HG02759 (cell line): ENCODE data around the gene RBMS3.

Experiments
- ATAC-seq: cut with Tn5 transposase; IDR thresholded peaks from one replicate; pipeline ENCODE4 v1.9.1; 2021; ENCODE audit warnings: mild to moderate bottlenecking, moderate library complexity; ENCODE audit not compliant: unreplicated experiment

Gene RBMS3

DNA sequence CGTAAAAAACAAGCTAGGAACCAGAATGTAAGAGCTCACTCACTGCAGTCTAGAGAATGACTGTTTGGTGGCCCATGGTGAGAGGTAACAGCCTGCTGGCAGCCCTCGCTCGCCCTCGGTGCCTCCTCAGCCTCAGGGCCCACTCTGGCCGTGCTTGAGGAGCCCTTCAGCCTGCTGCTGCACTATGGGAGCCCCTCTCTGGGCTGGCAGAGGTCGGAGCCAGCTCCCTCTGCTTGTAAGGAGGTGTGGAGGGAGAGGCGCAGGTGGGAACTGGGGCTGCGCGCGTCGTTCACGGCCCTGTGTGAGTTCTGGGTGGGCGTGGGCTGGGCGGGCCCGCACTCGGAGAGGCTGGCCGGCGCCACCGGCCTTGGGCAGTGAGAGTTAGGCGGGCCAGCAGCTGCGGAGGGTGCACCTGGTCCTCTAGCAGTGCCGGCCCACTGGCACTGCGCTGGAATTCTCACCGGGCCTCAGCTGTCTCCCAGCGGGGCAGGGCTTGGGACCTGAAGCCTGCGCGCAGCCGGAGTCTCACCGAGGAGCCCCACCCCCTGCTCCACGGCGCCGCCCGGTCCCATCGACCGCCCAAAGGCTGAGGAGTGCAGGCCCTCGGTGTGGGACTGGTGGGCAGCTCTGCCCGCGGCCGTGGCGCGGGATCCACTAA, 420.6 kb downstream of the RBMS3 start:
- no peak for ATAC-seq

DNA sequence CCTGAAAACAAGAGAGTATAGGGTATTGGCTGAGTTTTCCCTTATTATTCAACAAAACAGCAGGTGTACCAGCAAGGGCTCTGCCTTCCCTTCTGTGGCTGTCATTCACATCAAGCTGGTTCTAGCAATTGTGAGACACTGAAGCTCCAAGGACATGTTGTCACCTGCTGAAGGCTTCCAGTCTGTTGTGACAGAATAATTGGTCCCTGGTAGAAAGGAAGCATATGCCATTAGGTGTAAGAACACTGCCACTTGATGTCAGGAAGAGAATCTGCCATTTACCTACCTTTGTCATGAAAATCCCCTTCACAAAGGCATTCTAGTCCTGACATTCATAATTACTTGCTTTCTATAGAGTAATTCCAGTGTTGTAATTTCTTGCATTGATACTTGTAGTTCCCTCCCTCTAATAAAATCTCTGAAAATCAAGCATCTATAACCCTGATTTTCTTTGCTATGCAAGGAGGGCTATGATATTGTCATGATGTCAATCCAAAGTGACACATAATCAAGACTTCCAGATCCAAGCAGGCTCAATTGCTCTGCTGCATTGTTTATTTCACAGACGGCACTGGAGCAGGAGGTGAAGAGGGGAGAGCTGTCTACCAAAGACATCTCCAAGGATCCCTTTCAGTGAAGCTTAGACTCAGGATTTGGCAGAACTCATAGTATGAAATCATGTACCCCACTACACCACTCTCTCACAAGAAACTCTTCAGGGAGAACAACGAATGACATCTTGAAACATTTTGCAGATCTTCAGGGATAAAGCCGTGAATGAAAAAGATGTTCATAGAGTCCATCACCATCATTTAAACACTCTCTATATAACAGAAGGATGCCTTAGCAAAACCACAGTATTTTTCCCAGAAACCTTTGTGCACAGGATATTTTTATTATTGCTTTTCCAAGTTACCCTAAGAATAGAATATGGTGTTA, 425.3 kb downstream of the RBMS3 start:
- no peak for ATAC-seq

GRCh38 chr3:29708884-29709283, 428.0 kb downstream of the RBMS3 start:
- ATAC-seq, result no peak

DNA sequence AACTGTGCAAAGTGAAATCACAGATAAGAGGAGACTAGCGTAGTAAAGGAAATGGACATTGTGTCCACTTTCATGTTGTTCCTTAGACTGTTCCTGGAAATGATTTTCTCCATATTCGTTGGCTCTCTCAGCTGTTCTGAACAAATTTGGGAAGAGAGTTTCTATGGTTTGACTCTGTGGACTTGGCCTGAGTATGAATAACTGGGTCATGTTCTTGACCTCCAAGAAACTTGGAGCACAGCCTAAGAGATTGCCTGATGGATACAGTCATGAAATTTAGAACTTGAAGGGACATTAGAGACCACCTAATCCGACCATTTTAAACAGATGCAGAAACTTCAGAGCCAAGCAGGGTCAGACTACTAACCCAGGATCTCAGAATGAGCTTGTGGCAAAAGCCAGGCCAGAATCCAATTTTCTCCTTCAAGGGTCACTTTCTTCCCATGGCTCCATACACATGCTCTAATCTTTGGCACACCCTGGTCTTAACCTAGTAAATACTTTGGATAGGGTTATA, 430.4 kb downstream of the RBMS3 start:
- ATAC-seq, result no peak

- ATAC-seq, result no peak
Observed at GRCh38 chr3:29716213-29716612, 435.3 kb downstream of the RBMS3 start.

GRCh38 chr3:29718661-29719065, 437.8 kb downstream of the RBMS3 start:
- ATAC-seq, result no peak

- ATAC-seq, result no peak
Observed at GRCh38 chr3:29720665-29721064, 439.8 kb downstream of the RBMS3 start.

DNA sequence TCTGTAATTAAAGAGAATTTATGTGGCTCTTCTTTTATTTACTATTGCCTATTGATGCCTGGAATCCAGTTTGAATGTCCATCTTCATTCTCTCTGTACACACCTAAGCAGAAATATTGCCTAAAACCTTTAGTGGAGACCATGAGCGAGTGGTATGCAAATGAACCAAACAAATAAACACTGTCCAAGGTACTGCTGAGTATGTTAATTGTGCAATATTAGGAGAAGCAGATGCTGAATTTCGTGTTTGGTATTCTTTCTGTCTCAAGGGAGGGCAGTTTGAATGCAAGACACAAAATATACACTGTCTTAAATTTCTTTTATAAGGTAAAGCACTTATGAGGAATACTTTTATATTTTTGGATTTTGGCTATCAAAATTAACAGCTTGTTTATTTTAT, 440.9 kb downstream of the RBMS3 start:
- no peak for ATAC-seq

DNA sequence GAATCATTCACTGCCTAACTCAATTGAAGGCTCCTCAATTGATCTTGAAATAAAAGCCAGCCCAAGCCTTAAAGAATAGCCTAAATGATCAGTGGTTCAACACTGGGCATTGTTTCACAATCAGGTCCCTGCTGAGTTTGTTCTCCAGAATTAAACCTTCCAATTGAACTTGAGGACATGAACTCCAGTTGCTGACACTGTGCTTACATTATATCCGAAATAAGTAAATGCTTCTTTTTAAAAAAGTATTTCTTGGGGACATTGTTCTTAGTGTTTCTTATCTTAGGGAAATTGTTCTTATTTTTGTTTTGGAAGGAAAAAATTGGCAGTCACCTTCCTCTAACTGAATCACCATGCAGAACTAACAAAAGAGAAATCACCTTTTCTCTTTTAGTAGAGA, 450.2 kb downstream of the RBMS3 start:
- no peak for ATAC-seq

DNA sequence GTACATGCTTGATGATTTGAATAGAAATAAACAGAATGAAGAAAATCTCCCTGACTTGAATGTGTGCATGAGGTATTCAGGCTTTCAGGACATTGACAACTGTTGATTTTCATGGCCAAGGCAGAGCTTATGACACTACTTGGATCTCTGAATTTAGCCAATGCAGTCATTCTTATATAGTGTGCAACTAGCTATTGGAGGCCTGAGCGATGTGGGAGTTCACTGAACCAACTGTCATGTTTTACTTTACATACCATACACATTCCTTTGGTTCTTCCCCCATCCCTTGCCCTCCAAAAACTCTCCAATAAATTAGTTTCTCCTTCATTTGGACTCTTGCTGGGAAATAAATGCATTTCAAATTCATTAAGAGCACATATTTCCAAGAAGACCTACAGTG, 460.4 kb downstream of the RBMS3 start:
- no peak for ATAC-seq

GRCh38 chr3:29745232-29745870, 464.5 kb downstream of the RBMS3 start:
- no peak for ATAC-seq

DNA sequence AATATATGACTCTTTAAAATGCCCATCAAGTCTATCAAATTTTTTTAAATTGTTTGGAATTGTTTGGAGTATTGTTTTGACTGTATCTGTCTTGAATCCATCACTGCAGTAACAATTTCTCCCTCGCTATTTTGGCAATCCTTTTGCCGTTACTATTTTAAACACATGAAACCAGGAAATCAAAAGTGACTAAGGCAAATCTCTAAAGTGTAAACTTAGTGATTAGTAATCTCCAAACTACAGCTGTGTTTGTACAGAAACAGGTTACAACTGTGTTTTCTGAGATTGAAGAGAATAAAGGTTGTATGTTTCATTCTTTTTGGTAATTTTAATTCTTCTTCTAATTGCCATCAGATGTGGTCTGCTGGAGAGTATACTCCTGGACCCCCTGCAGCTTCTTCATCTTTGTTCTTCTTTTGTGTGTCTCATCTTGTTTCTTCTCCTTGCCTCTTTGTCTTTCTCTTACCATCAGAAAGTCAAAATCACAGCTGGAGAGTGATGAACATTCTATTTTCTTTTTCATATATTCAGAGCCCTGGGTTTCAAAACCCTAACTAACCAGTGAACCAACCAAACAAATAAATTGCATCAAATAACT, 465.4 kb downstream of the RBMS3 start:
- no peak for ATAC-seq

DNA sequence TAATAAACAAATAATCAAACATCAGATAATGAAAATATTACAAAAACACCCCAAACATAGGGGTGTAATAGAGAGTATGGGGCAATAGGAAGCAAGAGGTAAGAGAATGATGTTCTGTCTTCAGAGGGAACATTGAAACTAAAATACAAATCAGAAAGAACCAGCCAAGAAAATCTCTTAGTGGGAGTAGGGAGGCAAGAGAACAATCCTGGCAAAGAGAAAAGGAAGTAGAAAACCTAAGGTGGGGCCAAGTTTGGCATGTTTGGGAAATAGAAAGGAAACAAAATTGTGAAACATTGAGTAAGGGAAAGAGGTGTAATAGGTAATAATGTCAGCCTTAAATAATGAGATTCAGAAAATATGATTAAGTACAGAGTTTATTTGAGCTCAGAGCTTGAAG, 467.1 kb downstream of the RBMS3 start:
- ATAC-seq, result no peak

DNA sequence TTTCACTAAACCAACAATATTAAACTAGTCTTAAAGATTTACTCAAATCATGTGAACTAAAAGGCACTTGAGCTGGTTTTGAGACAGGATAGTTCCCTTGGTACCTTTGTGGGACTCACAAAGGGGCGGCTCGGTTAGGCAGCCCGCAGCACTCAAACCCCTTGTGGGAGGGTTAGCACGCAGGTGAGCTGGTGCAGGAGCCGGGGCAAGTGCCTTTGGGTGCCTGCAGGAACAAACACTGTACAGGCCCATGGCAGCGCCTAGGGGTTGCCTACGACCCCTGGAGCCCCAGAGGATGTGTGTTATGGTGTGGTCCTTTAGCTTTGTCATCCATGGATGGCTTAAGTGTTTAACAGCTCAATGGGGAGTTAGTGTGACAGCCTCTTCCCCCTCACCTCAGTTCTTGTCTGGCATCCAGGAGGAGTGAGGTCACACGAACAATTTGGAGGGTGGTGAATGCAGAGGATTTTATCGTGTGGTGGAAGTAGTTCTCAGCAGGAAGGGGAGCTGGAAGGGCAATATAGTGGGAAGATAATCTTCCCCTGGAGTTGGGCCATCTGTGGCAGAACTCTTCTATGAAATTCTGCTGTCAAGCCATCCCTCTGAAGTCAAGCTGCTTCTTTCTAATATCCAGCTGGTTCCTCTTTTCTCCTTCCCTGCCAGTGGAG, 470.9 kb downstream of the RBMS3 start:
- ATAC-seq, result no peak

GRCh38 chr3:29754346-29754745, 473.5 kb downstream of the RBMS3 start:
- ATAC-seq, result peak; percentile 55

DNA sequence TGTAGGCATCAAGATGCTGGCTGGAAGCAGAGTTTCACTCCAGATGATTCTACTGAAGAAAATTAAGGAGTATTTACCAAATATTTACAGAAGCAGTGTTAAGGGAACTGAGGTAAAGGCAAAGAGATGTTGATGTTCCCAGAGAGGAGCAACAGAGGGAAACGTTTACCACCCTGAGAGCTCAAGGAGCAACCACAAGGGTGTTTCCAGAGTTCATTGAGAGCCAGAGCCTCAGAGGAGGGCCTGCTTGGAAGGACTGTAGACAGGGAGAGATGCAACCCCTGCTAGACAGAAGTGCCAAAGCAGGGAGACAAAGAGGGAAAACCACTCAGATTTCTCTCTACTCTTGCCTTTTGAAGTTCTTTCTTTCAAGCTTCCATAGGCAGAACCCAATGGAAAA, 474.5 kb downstream of the RBMS3 start:
- no peak for ATAC-seq

GRCh38 chr3:29757054-29757777, 476.3 kb downstream of the RBMS3 start:
- ATAC-seq, result no peak

DNA sequence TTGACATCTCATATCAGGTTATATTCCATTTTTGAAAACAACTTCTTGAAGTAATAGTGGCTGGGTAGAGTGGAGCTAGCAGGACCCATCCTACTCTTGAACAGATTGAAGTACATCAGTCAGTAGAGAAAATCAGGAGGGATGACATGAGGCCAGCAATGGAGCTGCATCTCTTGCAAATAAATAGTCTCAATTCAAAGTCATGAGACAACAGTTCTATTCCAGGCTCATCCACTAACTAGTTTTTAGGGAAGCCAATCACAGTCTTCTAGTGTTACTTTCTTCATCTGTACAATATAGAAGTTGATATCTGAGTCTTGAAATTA, 477.2 kb downstream of the RBMS3 start:
- ATAC-seq, result no peak

DNA sequence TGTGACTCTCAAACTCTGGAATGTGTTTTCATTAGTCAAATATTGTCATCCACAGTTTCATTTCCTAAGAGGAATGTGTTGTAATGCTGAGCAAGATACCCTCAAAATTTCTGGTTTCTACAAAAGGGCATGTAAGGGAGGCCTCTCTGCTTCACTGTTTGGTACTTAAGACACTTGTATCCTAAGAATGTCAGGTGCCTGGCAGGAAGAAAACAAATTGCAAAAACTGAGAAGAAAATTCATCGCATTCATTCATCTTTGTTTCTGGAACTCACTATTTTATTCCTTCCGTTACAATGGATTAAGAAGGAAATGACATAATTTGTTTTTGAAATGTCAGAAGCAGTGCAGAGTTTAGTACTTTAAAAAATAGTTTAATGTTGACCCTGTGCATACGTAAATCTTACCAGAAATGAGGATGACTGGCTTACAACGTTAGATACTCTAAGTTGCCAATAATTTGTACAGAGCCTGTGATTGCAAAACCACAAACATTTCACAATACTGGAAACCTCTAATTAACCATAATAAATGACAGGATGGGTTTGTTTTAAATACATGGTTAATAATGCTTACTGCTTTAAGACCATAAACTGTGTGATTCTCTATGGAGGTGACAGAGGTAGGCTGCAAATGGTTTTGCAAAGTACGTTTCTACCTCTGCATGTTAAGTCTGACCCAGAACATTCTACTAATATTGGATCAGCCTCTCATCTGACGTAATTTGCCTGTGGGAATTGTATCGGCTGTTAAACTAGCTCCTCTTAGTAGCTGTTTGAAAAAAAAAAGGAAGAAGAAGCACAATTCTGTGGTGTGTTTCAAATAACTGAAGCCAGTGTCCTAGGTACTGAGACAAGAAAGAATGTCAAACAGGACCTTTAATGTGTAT, 477.8 kb downstream of the RBMS3 start:
- ATAC-seq, result no peak
